B cell (primary cell): ENCODE data around the gene KLRC3. TPM values are rescaled to one million over a fixed set of nuclear protein-coding genes. Genes with fewer than 3 reads are reported as not detected.
"Not testable (repeated sequence)": the region's sequence is repeated elsewhere in the genome, so short reads cannot be mapped to it uniquely, and the experiment has no call there.

Source experiments
- ATAC-seq: fragments of 200-7000 bp; cut with Tn5 transposase; one replicate; pipeline ENCODE4 v1.10.0; 2021; ENCODE audit warnings: low read depth, mild to moderate bottlenecking, moderate number of reproducible peaks, moderate library complexity
- CTCF ChIA-PET: fragments of 350-600 bp; sonication (Branson Sonifier 250); formaldehyde crosslinking; loops from one replicate; lab custom pipeline; 2021; ENCODE audit warnings: antibody characterized with exemption, inconsistent platforms; lab: Charles Lee
- POLR2A ChIA-PET: fragments of 350-600 bp; sonication (Branson Sonifier 250); formaldehyde crosslinking; loops from one replicate; lab custom pipeline; 2021; ENCODE audit warnings: antibody characterized with exemption; lab: Charles Lee
- DNase-seq: peaks from one replicate; pipeline ENCODE4 v3.0.0; 2013
- H2AFZ ChIP-seq: 2 replicates; pipeline ENCODE4 v1.6.1; 2012; ENCODE audit warnings: mild to moderate bottlenecking, low read depth, low read length; ENCODE audit not compliant: insufficient read depth, poor library complexity, severe bottlenecking
- H3K27ac ChIP-seq, 2 donors: 1 replicate in 1 of 2; 2 replicates in 1 of 2; pipeline ENCODE4 v1.5.1; 2012 to 2013; ENCODE audit warnings: low read length in 2 of 2, mild to moderate bottlenecking in 2 of 2, moderate library complexity in 1 of 2
- H3K27me3 ChIP-seq, 4 experiments: fragments of 200-600 bp in 1 of 4; sonication (generic) in 1 of 4; replicated peaks in 1 of 4; 1 replicate in 2 of 4; 2 replicates in 2 of 4; pipeline versions ENCODE4 v1.6.1 to v1.7.0; 2013 to 2016; ENCODE audit warnings: low read length in 3 of 4, mild to moderate bottlenecking in 2 of 4, mixed read lengths in 1 of 4, moderate library complexity in 1 of 4; ENCODE audit not compliant: insufficient read depth in 4 of 4, control insufficient read depth in 3 of 4; ENCODE audit errors: control extremely low read depth in 1 of 4
- H3K36me3 ChIP-seq, 2 experiments: replicated peaks in 1 of 2; 1 replicate in 1 of 2; 2 replicates in 1 of 2; pipeline versions ENCODE4 v1.6.1 to v1.7.1; 2013; ENCODE audit warnings: low read length in 1 of 2; ENCODE audit not compliant: insufficient read depth in 2 of 2, control insufficient read depth in 1 of 2; ENCODE audit errors: control extremely low read depth in 1 of 2, extremely low read depth in 1 of 2
- H3K4me1 ChIP-seq, 2 donors: fragments of 200-600 bp in 1 of 2; sonication (generic) in 1 of 2; 1 replicate in 1 of 2; 2 replicates in 1 of 2; pipeline versions ENCODE4 v1.5.1 to v1.6.1; 2013 to 2017; ENCODE audit warnings: low read length in 2 of 2; ENCODE audit not compliant: control insufficient read depth in 2 of 2, insufficient read depth in 2 of 2
- H3K4me2 ChIP-seq: replicated peaks from 2 replicates; pipeline ENCODE3; 2012; ENCODE audit warnings: mild to moderate bottlenecking, low read depth, low read length; ENCODE audit not compliant: poor library complexity, severe bottlenecking
- H3K4me3 ChIP-seq, 5 experiments: fragments of 200-600 bp in 1 of 5; sonication (generic) in 1 of 5; 1 replicate in 3 of 5; 2 replicates in 2 of 5; pipeline versions ENCODE4 v1.5.1 to v1.7.0; 2011 to 2016; ENCODE audit warnings: low read length in 4 of 5, mild to moderate bottlenecking in 4 of 5, low read depth in 2 of 5, control low read depth in 1 of 5, moderate library complexity in 1 of 5; ENCODE audit not compliant: insufficient read depth in 1 of 5; ENCODE audit errors: control extremely low read depth in 1 of 5, extremely low read depth in 1 of 5
- H3K79me2 ChIP-seq: fragments of 200-600 bp; sonication (generic); one replicate; pipeline ENCODE4 v1.6.0; 2016; ENCODE audit warnings: low read length; ENCODE audit not compliant: control insufficient read depth, insufficient read depth
- H3K9ac ChIP-seq: fragments of 200-600 bp; sonication (generic); 2 replicates; pipeline ENCODE4 v1.6.1; 2017; ENCODE audit warnings: mild to moderate bottlenecking, low read length, moderate library complexity
- H3K9me3 ChIP-seq, 3 donors: one replicate each; pipeline versions ENCODE4 v1.6.1 to v1.7.1; 2013; ENCODE audit warnings: low read length in 2 of 3; ENCODE audit not compliant: control insufficient read depth in 2 of 3, insufficient read depth in 1 of 3; ENCODE audit errors: control extremely low read depth in 1 of 3
- H4K20me1 ChIP-seq: 2 replicates; pipeline ENCODE4 v1.6.0; 2012; ENCODE audit warnings: mild to moderate bottlenecking, low read length; ENCODE audit not compliant: insufficient read depth, control insufficient read depth, poor library complexity, severe bottlenecking
- H3K27ac Mint-ChIP-seq: one replicate; pipeline ENCODE4 v1.8.0; 2021; ENCODE audit warnings: mixed read lengths
- H3K27me3 Mint-ChIP-seq: one replicate; pipeline ENCODE4 v1.8.0; 2021; ENCODE audit warnings: mixed read lengths
- H3K4me1 Mint-ChIP-seq: one replicate; pipeline ENCODE4 v1.8.0; 2021; ENCODE audit warnings: mixed read lengths
- H3K4me3 Mint-ChIP-seq: one replicate; pipeline ENCODE4 v1.8.0; 2021; ENCODE audit warnings: mixed read lengths
- H3K9me3 Mint-ChIP-seq: one replicate; pipeline ENCODE4 v1.8.0; 2022; ENCODE audit warnings: mixed read lengths; ENCODE audit not compliant: insufficient read depth
- EZH2 ChIP-seq: IDR thresholded peaks from 2 replicates; pipeline ENCODE4 v1.6.1; 2012; ENCODE audit warnings: borderline replicate concordance, low read depth, mild to moderate bottlenecking, moderate library complexity, low read length; ENCODE audit not compliant: insufficient read depth, poor library complexity, severe bottlenecking
- WGBS: methylation state at CpG from one replicate; pipeline ENCODE4 v1.1.5; 2013; ENCODE audit warnings: missing lambda C conversion rate; ENCODE audit not compliant: insufficient coverage; 5-methylcytosine and 5-hydroxymethylcytosine counted together
- intact Hi-C: fragments of 100-400 bp; cut with micrococcal nuclease; formaldehyde crosslinking; loops from one replicate; pipeline ENCODE4 v1.10.0; 2022
- polyA plus RNA-seq: library from polyadenylated mRNA; depleted of rRNA; stranded (reverse); fragments of >200 nt; gene quantifications from 2 replicates; pipeline ENCODE4 v1.2.3, GENCODE V29; 2012
- total RNA-seq, 2 donors: library from RNA; stranded (reverse); fragments of 120-200 nt in 1 of 2; gene quantifications; 1 replicate in 1 of 2; 2 replicates in 1 of 2; pipeline versions ENCODE4 v1.2.3 to v1.2.4, GENCODE V29; 2013 to 2022
- TF ChIP-seq, protein P1 (sequence below): fragments of 200-600 bp; IDR thresholded peaks from one replicate; pipeline ENCODE4 v1.8.0; 2022; ENCODE audit warnings: antibody characterized with exemption, mild to moderate bottlenecking

KLRC3 gene
- total and polyA plus RNA-seq, 2 donors (not counting 1 experiment from before 2014, with no cell fraction given): not detected

DNA sequence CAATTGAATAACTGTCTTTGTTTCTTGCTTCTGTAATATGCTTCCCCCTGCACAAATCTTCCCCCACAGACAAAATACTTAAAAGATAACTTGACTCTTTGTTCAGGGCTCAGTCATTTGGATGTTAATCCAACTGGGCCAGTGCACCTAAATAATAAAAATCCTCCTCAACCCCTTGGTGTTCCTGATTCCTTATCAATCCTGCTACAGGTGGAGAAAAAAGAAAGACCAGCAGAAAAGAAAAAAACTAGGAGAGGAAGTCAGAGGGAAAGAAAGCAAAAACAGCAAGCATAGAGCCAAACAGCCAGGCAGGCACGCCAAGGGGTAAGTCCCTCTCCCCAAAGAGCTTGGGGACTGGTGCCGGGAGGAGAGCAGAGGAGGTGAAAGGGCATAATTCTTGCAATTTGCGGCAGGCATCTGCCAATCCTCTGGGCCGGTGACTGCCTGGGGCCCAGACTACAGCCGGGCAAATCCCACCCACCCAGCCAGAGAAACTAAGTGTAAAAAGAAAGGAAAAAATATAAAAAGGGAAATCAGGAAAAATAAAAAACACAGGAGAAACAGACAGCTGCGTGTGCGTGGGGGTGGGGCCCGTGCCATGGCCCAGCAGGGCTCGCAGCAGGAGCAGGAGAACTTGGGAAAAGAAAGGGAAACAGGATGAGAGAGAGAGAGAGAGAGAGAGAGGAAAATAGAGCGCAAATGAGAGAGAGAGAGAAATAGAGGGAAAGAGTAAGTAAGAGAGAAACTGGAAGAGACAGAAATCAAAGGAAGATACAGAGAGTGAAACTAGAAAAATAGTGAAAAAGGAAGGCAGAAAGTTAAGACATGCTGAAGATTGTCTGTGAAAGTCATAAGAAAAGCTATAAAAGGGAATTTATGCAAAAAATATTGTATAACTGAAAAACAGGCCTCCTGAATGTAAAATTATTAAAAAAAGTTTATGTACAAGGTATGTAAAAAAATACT lies 51.9 kb downstream of the KLRC3 start:
- ATAC-seq: no peak
- TF ChIP-seq EZH2: no peak
- TF ChIP-seq, protein P1, sequence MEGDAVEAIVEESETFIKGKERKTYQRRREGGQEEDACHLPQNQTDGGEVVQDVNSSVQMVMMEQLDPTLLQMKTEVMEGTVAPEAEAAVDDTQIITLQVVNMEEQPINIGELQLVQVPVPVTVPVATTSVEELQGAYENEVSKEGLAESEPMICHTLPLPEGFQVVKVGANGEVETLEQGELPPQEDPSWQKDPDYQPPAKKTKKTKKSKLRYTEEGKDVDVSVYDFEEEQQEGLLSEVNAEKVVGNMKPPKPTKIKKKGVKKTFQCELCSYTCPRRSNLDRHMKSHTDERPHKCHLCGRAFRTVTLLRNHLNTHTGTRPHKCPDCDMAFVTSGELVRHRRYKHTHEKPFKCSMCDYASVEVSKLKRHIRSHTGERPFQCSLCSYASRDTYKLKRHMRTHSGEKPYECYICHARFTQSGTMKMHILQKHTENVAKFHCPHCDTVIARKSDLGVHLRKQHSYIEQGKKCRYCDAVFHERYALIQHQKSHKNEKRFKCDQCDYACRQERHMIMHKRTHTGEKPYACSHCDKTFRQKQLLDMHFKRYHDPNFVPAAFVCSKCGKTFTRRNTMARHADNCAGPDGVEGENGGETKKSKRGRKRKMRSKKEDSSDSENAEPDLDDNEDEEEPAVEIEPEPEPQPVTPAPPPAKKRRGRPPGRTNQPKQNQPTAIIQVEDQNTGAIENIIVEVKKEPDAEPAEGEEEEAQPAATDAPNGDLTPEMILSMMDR: no peak
- no peak overlapping the region for H2AFZ ChIP-seq
- no peak overlapping the region for H3K4me3 ChIP-seq
- no peak overlapping the region for H3K9ac ChIP-seq
- DNase-seq: no peak
- Mint-ChIP-seq H3K4me3 (no peak overlapping the region), H3K27ac (no peak overlapping the region), H3K27me3 (no peaks in the 10 kb centered on the region), H3K4me1 (peaks cover 12% of the 10 kb centered on the region), H3K9me3 (no peaks in the 10 kb centered on the region)
- no peaks in the 10 kb centered on the region for H4K20me1 ChIP-seq
- H3K9me3 ChIP-seq: peaks cover 0 to 7% (median 0%) of the 10 kb centered on the region in 3 donors
- H3K27ac ChIP-seq: no peak overlapping the region
- ChIA-PET POLR2A (no interaction called here), CTCF (no interaction called here)
- intact Hi-C loops: no loop called here
- H3K4me1 ChIP-seq: peaks cover 38 to 41% of the 10 kb centered on the region in 2 donors
- no peaks in the 10 kb centered on the region for H3K27me3 ChIP-seq
- H3K79me2 ChIP-seq: peaks cover 5% of the 10 kb centered on the region
- no peaks in the 10 kb centered on the region for H3K36me3 ChIP-seq
- no peak overlapping the region for H3K4me2 ChIP-seq
- 100% methylated on average over 3 of the region's 10 CpGs for WGBS

DNA sequence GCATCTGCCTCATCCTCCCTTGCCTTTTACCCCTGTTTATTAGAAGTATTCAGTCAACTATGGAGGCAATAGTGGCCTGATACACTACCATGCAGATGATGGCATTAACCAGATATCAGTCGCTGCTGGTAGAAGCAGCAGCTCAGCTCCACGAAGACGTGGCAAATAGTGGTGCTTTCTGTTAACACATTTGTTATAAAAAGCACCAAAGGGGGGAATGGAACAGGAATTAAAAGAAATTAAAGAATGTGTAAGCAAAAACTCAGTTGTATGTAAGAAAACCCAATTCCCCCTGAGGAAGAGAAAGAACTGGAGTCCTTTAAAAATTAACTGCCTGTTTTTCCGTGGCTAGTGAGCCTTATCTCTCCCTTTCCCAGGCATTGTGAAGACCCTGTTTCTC lies 52.7 kb downstream of the KLRC3 start:
- H2AFZ ChIP-seq, H3K4me3 Mint-ChIP-seq, CTCF ChIA-PET, H3K9ac ChIP-seq, H3K27ac Mint-ChIP-seq, H3K4me3 ChIP-seq, H3K79me2 ChIP-seq, H3K36me3 ChIP-seq, H4K20me1 ChIP-seq, H3K4me1 Mint-ChIP-seq, H3K9me3 ChIP-seq, intact Hi-C loops, ATAC-seq, H3K27me3 Mint-ChIP-seq, H3K27me3 ChIP-seq, DNase-seq, H3K27ac ChIP-seq, H3K9me3 Mint-ChIP-seq, POLR2A ChIA-PET, H3K4me2 ChIP-seq: not testable (repeated sequence)
- WGBS: no CpG with 5 or more reads among the region's 4 CpGs
- peaks cover 41 to 46% of the 10 kb centered on the region in 2 donors for H3K4me1 ChIP-seq
